Heart left ventricle (tissue), 16 donors: ENCODE data around the gene CEP112. TPM values are rescaled to one million over a fixed set of nuclear protein-coding genes. Genes with fewer than 3 reads are reported as not detected.

Experiments used
- ATAC-seq, 4 donors: fragments of 200-7000 bp; cut with Tn5 transposase; one replicate each; pipeline ENCODE4 v1.9.1; 2020 to 2022; ENCODE audit warnings: moderate library complexity in 4 of 4, mild to moderate bottlenecking in 3 of 4, moderate number of reproducible peaks in 1 of 4
- DNase-seq, 5 donors: peaks; one replicate each; pipeline ENCODE4 v3.0.0-alpha.2; 2020
- H3K27ac ChIP-seq, 12 donors: fragments of 200-600 bp; sonication (generic) in 4 of 12; one replicate each; pipeline versions ENCODE4 v1.5.0 to v1.8.0; 2016 to 2022; ENCODE audit warnings: mild to moderate bottlenecking in 2 of 12
- H3K27me3 ChIP-seq, 9 donors: fragments of 200-600 bp; sonication (generic) in 2 of 9; one replicate each; pipeline versions ENCODE4 v1.5.1 to v1.8.0; 2016 to 2022; ENCODE audit warnings: mild to moderate bottlenecking in 3 of 9
- H3K36me3 ChIP-seq, 9 donors: fragments of 200-600 bp; sonication (generic) in 2 of 9; one replicate each; pipeline versions ENCODE4 v1.5.0 to v1.8.0; 2018 to 2022; ENCODE audit warnings: mild to moderate bottlenecking in 2 of 9
- H3K4me1 ChIP-seq, 12 donors: fragments of 200-600 bp; sonication (generic) in 4 of 12; one replicate each; pipeline versions ENCODE4 v1.5.0 to v1.8.0; 2016 to 2022; ENCODE audit warnings: mild to moderate bottlenecking in 3 of 12
- H3K4me3 ChIP-seq, 12 donors: fragments of 200-600 bp; sonication (generic) in 4 of 12; one replicate each; pipeline versions ENCODE4 v1.5.0 to v1.8.0; 2017 to 2022; ENCODE audit warnings: mild to moderate bottlenecking in 9 of 12, moderate library complexity in 4 of 12
- H3K9me3 ChIP-seq, 12 donors: fragments of 200-600 bp; sonication (generic) in 4 of 12; one replicate each; pipeline versions ENCODE4 v1.5.0 to v1.8.0; 2016 to 2022; ENCODE audit warnings: mild to moderate bottlenecking in 1 of 12
- CTCF ChIP-seq, 12 donors: fragments of 200-600 bp; sonication (generic) in 4 of 12; IDR thresholded peaks; one replicate each; pipeline versions ENCODE4 v1.5.0 to v1.8.0; 2018 to 2022; ENCODE audit warnings: antibody characterized with exemption in 12 of 12, mild to moderate bottlenecking in 5 of 12
- POLR2A ChIP-seq, 2 donors: fragments of 450-650 bp; IDR thresholded peaks; one replicate each; pipeline ENCODE4 v1.6.1; 2017; ENCODE audit warnings: antibody characterized with exemption in 2 of 2, mild to moderate bottlenecking in 2 of 2, moderate library complexity in 2 of 2
- WGBS, 4 donors: extraction: QIAGEN DNeasy Blood & Tissue Kit in 2 of 4; methylation state at CpG; one replicate each; pipeline versions ENCODE4 v1.1.5 to v1.1.7; 2013 to 2018; 5-methylcytosine and 5-hydroxymethylcytosine counted together
- intact Hi-C, 10 donors: fragments of 100-400 bp; cut with DNase I; formaldehyde crosslinking; loops; one replicate each; pipeline versions ENCODE4 v1.11.1 to v1.14.2; 2022
- polyA plus RNA-seq, 2 donors: library from polyadenylated mRNA; stranded (reverse); fragments of 200-250 nt; gene quantifications; one replicate each; pipeline ENCODE4 v1.2.3, GENCODE V29; 2013
- total RNA-seq, 9 donors: library from RNA; depleted of rRNA in 2 of 9; stranded (reverse); fragments of >200 nt in 2 of 9; fragmentation: NEBNext Ultra II Directional in 3 of 9; extraction: Animal tissue kit (Norgen Biotek cat#: 25700) in 3 of 9; gene quantifications; one replicate each; pipeline versions ENCODE4 v1.1.0 to v1.2.4, GENCODE V29; 2016 to 2023
- donor health status: ischemic (EF 13 %, LVEDD 7.1; RV severe dilation, severe dysfunction).
- donor health status: healthy with polysubstance abuse.
- donor health status: DM: no; HTN: yes; CAD: no.
- donor health status: DM: no; HTN: no; CAD: no.
- donor health status: ischemic (EF 25% LVEDD 6.9; RV normal size, moderate dysfunction).
- donor health status: ischemic (EF 25% LVEDD 5.7; RV mildly dilated, moderate dysfunction).
- donor health status: healthy.
- donor health status: DM: yes; HTN: yes; CAD: no.
- donor health status: ischemic (EF 35%, LVEDD 5.7; RV mildly dilated, moderate dysfunction).
- donor health status: nonischemic (EF 11% LVEDD 7.7; RV severe dilation, severe dysfunction).
- donor health status: DM: yes; HTN: yes; CAD: no.
- donor health status: PGD.
- donor health status: ischemic (EF 29% LVEDD 5.4; RV normal size, mild dysfunction).
- donor health status: nonischemic (EF 23%, LVEDD 6.1; RV moderate dilation, normal function).

CEP112 gene
- total and polyA plus RNA-seq, 11 donors: 5.5 to 28.3 (median 14.3) TPM

- peaks cover 0 to 50% (median 2%) of the 10 kb centered on the region in 9 donors for H3K36me3 ChIP-seq
- WGBS, 4 donors: 46 to 56% (median 52%) methylated on average over 1 of the region's 1 CpG
Observed at GRCh38 chr17:66063686-66064085, 128.2 kb downstream of the CEP112 start.

GRCh38 chr17:66056148-66056547 is 135.8 kb downstream of the CEP112 start:
- no peaks in the 10 kb centered on the region for H3K4me1 ChIP-seq
- DNase-seq (no peak), ATAC-seq (no peak)
- intact Hi-C loops: no loop called here
- peaks cover 0 to 40% (median 18%) of the 10 kb centered on the region in 9 donors for H3K36me3 ChIP-seq
- no peak for TF ChIP-seq CTCF (IDR thresholded peaks at IDR 0.05)
- no peak for TF ChIP-seq POLR2A (IDR thresholded peaks at IDR 0.05)
- peaks cover 0 to 24% (median 0%) of the 10 kb centered on the region in 12 donors for H3K9me3 ChIP-seq
- 94 to 97% (median 96%) methylated on average over 4 of the region's 4 CpGs for WGBS, 4 donors
- H3K27me3 ChIP-seq: no peaks in the 10 kb centered on the region
- no peak overlapping the region for H3K27ac ChIP-seq
- H3K4me3 ChIP-seq: no peak overlapping the region

More at GRCh38 chr17:66063686-66064085, 128.2 kb downstream of the CEP112 start:
- Histone ChIP-seq H3K4me3 (no peak overlapping the region), H3K4me1 (no peaks in the 10 kb centered on the region), H3K27ac (no peak overlapping the region), H3K27me3 (no peaks in the 10 kb centered on the region), H3K9me3 (peaks cover 0 to 22% (median 0%) of the 10 kb centered on the region in 12 donors)
- intact Hi-C loops: no loop called here
- DNase-seq (no peak), ATAC-seq (no peak)
- TF ChIP-seq POLR2A (IDR thresholded peaks at IDR 0.05): no peak
- no peak for TF ChIP-seq CTCF (IDR thresholded peaks at IDR 0.05)

- Histone ChIP-seq H3K4me3 (no peak overlapping the region), H3K36me3 (peaks cover 0 to 46% (median 18%) of the 10 kb centered on the region in 9 donors), H3K27ac (no peak overlapping the region), H3K27me3 (no peaks in the 10 kb centered on the region), H3K4me1 (no peaks in the 10 kb centered on the region), H3K9me3 (peaks cover 0 to 9% (median 0%) of the 10 kb centered on the region in 12 donors)
- no peak for DNase-seq
- intact Hi-C loops: no loop called here
- 93 to 99% (median 98%) methylated on average over 1 of the region's 1 CpG for WGBS, 4 donors
- TF ChIP-seq POLR2A (IDR thresholded peaks at IDR 0.05) (no peak), CTCF (IDR thresholded peaks at IDR 0.05) (no peak)
- no peak for ATAC-seq
Observed at GRCh38 chr17:66054242-66054641, 137.7 kb downstream of the CEP112 start.

- H3K36me3 ChIP-seq: peaks cover 0 to 9% (median 0%) of the 10 kb centered on the region in 9 donors
- no peaks in the 10 kb centered on the region for H3K27me3 ChIP-seq
- TF ChIP-seq CTCF (IDR thresholded peaks at IDR 0.05) (no peak), POLR2A (IDR thresholded peaks at IDR 0.05) (no peak)
- no peaks in the 10 kb centered on the region for H3K9me3 ChIP-seq
- H3K4me1 ChIP-seq: no peaks in the 10 kb centered on the region
- WGBS, 4 donors: 46 to 97% (median 56%) methylated on average over 2 of the region's 2 CpGs
- H3K27ac ChIP-seq: no peak overlapping the region
- no peak for ATAC-seq
- intact Hi-C loops: no loop called here
- H3K4me3 ChIP-seq: no peak overlapping the region
- no peak for DNase-seq
Observed at GRCh38 chr17:66044083-66044482, 147.8 kb downstream of the CEP112 start.
